GM12892 (cell line): ENCODE data around the gene PHLPP1.

Source experiments
- DNase-seq: peaks from one replicate; pipeline ENCODE4 v3.0.0; 2011; ENCODE audit not compliant: insufficient read length
- FAIRE-seq: peaks from 2 replicates; lab custom pipeline; 2011; peaks lifted over from hg19 to GRCh38; lab: Jason Lieb, UNC
- POLR2A ChIP-seq: IDR thresholded peaks from 2 replicates; pipeline ENCODE4 v1.6.1; 2011; ENCODE audit warnings: low read depth, low read length, control low read depth
- POLR2AphosphoS5 ChIP-seq: IDR thresholded peaks from 2 replicates; pipeline ENCODE4 v1.6.1; 2011; ENCODE audit warnings: low read depth, low read length, control low read depth
- TAF1 ChIP-seq: IDR thresholded peaks from 2 replicates; pipeline ENCODE4 v1.6.1; 2011; ENCODE audit warnings: low read depth, mild to moderate bottlenecking, control low read depth, low read length, borderline replicate concordance

The PHLPP1 gene

GRCh38 chr18:62828852-62829251 lies 113.5 kb downstream of the PHLPP1 start:
- TF ChIP-seq POLR2A (no peak), TAF1 (no peak), POLR2AphosphoS5 (no peak)
- FAIRE-seq (peak; percentile 44), DNase-seq (no peak)

GRCh38 chr18:62829936-62830335 lies 114.6 kb downstream of the PHLPP1 start:
- no peak for TF ChIP-seq TAF1

GRCh38 chr18:62832282-62832681 lies 116.9 kb downstream of the PHLPP1 start:
- DNase-seq (no peak), FAIRE-seq (peak; percentile 56)
- TF ChIP-seq TAF1, result no peak
- no peak for TF ChIP-seq POLR2AphosphoS5
- TF ChIP-seq POLR2A, result no peak

More at GRCh38 chr18:62829936-62830335, 114.6 kb downstream of the PHLPP1 start:
- DNase-seq (no peak), FAIRE-seq (no peak)

DNA sequence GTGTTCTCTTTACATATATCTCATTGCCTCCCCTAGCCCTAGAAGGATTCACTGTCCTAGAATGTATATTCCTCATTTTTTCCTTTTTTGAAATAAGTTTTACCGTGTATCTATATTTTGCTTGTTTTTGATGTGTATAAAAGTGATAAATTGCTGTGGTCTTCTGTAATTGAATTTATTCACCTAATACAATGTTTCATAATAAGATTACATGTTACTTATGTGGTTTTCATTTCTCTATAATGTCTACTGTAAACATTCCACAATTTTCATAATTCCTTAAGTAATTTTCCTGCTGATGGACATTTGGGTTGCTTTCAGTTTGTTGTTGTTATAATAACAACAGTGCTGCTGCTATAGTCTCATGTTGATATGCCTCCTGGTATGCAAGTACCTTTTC lies 118.2 kb downstream of the PHLPP1 start:
- TF ChIP-seq TAF1, result no peak
- TF ChIP-seq POLR2AphosphoS5, result no peak
- TF ChIP-seq POLR2A, result no peak
- FAIRE-seq (no peak), DNase-seq (no peak)

- TF ChIP-seq POLR2A (no peak), TAF1 (no peak), POLR2AphosphoS5 (no peak)
- no peak for FAIRE-seq
- DNase-seq, result no peak
These were observed 119.4 kb downstream of the PHLPP1 start for GRCh38 chr18:62834715-62835114.

DNA sequence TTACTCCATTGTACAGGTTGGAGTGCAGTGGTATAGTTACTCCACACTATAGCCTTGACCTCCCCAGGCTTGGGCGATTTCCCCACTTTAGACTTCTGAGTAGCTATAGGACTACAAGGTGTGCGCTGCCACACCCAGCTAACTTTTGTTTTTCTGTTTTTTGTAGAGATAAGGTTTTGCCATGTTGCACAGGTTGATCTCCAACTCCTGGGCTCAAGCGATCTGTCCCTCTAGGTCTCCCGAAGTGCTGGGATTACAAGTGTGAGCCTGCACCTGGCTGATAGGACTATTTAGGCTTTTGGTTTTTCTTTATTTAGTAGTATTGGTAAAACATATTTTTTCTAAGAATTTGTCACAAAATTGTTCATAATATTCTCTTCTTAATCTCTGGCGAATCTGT lies 121.7 kb downstream of the PHLPP1 start:
- FAIRE-seq (no peak), DNase-seq (no peak)
- no peak for TF ChIP-seq TAF1
- no peak for TF ChIP-seq POLR2AphosphoS5
- TF ChIP-seq POLR2A, result no peak

GRCh38 chr18:62838475-62839098 lies 123.2 kb downstream of the PHLPP1 start:
- FAIRE-seq, result peak; percentile 63
- DNase-seq, result no peak
- TF ChIP-seq POLR2AphosphoS5 (no peak), POLR2A (no peak), TAF1 (no peak)

DNA sequence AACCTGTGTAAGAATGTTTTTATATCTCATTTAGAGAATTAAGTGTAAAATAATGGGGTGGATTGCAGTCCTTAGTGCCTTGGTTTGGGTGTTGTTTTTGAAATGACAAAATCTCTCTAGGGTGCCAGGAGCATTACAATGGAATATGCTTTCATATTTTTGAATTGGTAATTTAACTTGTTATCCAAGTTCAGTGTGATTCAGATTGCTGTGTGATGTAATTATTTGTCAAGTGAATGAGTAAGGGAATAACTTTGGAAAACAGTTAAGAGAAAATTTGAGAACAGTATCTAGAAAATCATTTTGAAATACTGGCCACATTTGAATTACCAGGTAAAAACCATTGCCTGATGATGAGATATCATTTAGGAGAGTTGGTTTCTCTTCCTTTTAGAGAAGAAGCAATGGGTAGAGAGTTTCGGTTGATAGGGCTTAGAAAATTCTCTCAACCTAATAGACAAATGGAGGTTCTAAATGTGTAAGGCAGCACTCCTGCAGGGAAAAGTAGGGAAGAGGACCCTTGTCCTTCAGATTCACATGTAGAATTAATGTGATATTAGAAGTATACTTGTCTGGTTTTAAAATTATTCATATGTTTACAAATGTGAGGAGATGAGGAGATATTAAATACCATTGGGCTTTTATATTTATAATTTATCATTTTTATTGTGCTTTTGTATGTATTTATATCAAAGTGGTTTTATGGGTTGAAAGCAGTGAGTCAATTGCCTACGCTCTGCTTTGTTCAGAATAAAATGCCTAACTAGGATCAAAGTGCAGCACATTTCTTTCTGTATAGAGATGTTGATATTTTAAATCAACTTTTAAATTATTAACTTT lies 124.8 kb downstream of the PHLPP1 start:
- FAIRE-seq, result peak; percentile 17
- no peak for TF ChIP-seq POLR2AphosphoS5
- TF ChIP-seq POLR2A, result no peak
- no peak for TF ChIP-seq TAF1
- no peak for DNase-seq

- DNase-seq (no peak), FAIRE-seq (no peak)
- TF ChIP-seq TAF1 (no peak), POLR2AphosphoS5 (no peak), POLR2A (no peak)
These were observed 126.1 kb downstream of the PHLPP1 start for GRCh38 chr18:62841405-62841804.

DNA sequence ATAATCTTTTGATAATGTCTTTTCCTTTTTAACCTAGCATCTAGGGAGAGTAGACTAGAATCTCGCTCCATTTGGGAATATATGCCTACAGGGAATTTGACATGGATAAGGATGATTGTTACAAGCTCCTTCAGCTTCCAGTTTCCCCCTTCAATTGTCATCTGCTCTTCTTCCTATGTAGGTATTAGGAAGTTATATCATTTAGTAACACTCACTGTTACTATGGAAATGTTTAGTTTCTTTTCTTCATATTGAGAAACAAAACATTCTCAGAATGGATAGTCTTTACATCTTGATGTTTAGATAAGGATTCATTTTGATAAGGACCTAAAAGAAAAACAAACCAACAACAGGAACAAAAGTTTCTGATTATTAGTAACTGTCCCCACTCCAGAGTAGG lies 127.6 kb downstream of the PHLPP1 start:
- no peak for FAIRE-seq

DNA sequence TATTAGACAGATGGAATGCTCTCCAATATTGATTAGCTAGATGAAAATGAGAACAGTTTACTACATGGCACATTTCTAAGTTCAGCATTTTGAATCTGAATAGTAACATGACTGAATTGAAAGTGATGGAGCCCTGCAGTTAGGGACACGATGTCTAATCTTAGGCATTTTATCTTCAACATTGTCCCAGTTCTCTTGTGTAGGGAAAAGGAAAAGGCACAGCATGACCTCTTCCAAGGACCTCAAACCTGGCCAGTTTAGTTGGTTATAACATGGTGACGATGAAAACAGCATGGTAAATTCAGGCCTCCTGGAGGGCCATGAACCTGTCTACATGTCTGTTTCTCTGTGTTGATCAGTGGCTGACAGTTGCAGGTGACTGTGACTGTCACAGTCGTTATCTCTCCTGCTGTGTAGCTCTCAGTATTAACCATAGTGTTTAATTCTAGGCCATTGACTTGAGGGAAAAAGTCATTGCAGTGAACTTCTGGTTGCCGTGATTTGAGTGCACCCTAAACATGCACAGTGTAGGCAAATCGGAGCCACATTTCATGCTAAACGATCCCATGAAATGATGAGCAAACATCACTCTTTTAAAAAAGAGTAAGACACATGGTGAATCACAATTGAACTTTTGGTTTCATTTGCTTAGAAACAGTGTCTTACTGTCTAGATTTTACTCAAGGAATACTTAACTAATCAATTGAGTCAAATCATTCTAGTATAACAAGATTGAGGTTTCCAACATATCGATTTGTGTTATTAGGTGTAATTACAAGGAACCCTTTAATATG lies 129.7 kb downstream of the PHLPP1 start:
- FAIRE-seq (peak; percentile 95), DNase-seq (no peak)
- no peak for TF ChIP-seq TAF1
- TF ChIP-seq POLR2AphosphoS5, result no peak
- TF ChIP-seq POLR2A, result no peak

More for the DNA sequence above, 127.6 kb downstream of the PHLPP1 start:
- DNase-seq, result no peak
- TF ChIP-seq TAF1 (no peak), POLR2A (no peak), POLR2AphosphoS5 (no peak)
